Upper lobe of left lung (tissue), 4 donors: ENCODE measurements around the gene PPFIA4.

Experiments used
- POLR2A ChIP-seq, 4 donors: fragments of 450-650 bp; IDR thresholded peaks; one replicate each; pipeline ENCODE4 v1.5.1; 2016 to 2017; ENCODE audit warnings: antibody characterized with exemption in 4 of 4, mild to moderate bottlenecking in 2 of 4
- POLR2AphosphoS5 ChIP-seq, 2 donors: sonication (generic); formaldehyde crosslinking; IDR thresholded peaks; one replicate each; pipeline ENCODE4 v1.5.1; 2017; ENCODE audit warnings: antibody characterized with exemption in 2 of 2
- TF ChIP-seq, protein P1 (sequence below), 6 experiments: fragments of 450-650 bp in 4 of 6; fragments of 200-600 bp in 2 of 6; sonication (generic) in 2 of 6; IDR thresholded peaks; one replicate each; pipeline ENCODE4 v1.5.1; 2016 to 2019; ENCODE audit warnings: antibody characterized with exemption in 6 of 6

GRCh38 chr1:203085528-203086406 is 59.5 kb downstream of the PPFIA4 start, which contains the start of gene MYOG:
- TF ChIP-seq POLR2AphosphoS5 (IDR thresholded peaks at IDR 0.05) (no peak), POLR2A (IDR thresholded peaks at IDR 0.05) (no peak)
- TF ChIP-seq, protein P1, sequence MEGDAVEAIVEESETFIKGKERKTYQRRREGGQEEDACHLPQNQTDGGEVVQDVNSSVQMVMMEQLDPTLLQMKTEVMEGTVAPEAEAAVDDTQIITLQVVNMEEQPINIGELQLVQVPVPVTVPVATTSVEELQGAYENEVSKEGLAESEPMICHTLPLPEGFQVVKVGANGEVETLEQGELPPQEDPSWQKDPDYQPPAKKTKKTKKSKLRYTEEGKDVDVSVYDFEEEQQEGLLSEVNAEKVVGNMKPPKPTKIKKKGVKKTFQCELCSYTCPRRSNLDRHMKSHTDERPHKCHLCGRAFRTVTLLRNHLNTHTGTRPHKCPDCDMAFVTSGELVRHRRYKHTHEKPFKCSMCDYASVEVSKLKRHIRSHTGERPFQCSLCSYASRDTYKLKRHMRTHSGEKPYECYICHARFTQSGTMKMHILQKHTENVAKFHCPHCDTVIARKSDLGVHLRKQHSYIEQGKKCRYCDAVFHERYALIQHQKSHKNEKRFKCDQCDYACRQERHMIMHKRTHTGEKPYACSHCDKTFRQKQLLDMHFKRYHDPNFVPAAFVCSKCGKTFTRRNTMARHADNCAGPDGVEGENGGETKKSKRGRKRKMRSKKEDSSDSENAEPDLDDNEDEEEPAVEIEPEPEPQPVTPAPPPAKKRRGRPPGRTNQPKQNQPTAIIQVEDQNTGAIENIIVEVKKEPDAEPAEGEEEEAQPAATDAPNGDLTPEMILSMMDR (IDR thresholded peaks at IDR 0.05): no peak
